IPS-18c (cell line): ENCODE data around the gene ARMC3.
"Not testable (repeated sequence)": the region's sequence is repeated elsewhere in the genome, so short reads cannot be mapped to it uniquely, and the experiment has no call there.

Experiments used
- H3K4me3 ChIP-seq: 2 replicates; pipeline ENCODE4 v1.7.0; 2013; ENCODE audit warnings: low read depth, mild to moderate bottlenecking, low read length, moderate library complexity; ENCODE audit not compliant: insufficient read depth
- H3K9me3 ChIP-seq: one replicate; pipeline ENCODE4 v1.6.1; 2013; ENCODE audit warnings: mild to moderate bottlenecking, low read length, moderate library complexity; ENCODE audit not compliant: control insufficient read depth, insufficient read depth

The ARMC3 gene

GRCh38 chr10:22912763-22913384, 15.0 kb upstream of the ARMC3 start:
- peaks cover 9% of the 10 kb centered on the region for H3K9me3 ChIP-seq
- no peak overlapping the region for H3K4me3 ChIP-seq

- H3K9me3 ChIP-seq, result peaks cover 6% of the 10 kb centered on the region
- no peak overlapping the region for H3K4me3 ChIP-seq
Measured at GRCh38 chr10:22913474-22914092, 14.3 kb upstream of the ARMC3 start.

DNA sequence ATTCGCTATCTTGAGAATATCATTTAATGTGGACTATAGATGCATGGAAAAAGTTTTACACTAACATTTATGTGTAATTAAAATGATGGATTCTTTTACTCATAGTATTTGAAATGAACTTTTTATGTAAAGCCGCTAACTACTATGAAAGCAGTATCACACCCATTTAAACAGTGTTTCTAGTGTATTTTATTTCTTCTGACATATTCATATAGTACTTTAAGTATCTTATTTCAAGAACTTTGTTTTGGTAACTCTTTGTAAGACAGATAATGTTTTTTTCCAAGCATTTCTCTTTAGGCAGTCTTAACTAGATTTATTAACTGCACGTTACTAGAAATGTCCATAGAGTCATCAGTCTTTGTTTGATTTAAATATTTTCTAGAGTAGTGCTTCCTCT, 12.5 kb upstream of the ARMC3 start:
- H3K4me3 ChIP-seq, result no peak overlapping the region
- H3K9me3 ChIP-seq, result peaks cover 2% of the 10 kb centered on the region

DNA sequence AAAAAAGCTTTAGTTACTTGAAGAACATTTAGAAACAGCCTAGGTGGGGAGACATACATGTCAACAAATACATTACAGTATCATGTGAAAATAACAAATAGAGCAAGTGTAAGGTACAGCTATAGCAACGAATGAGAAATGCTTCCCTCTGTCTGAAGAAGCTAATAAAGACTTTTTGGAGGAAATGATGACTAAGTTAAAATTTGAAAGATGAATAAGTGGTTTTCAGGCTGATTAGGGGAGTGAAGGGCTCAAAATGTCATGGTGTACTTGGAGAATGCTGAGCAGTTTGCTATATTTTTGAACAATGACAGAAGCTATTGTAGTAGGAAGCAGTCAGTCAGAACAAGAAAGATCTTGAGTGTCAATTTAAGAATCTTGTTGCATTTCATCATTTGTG, 2.8 kb upstream of the ARMC3 start:
- Histone ChIP-seq H3K9me3 (no peaks in the 10 kb centered on the region), H3K4me3 (no peak overlapping the region)

- H3K4me3 ChIP-seq, result peak overlapping the region; percentile 43; the same call in 1 of the 2 replicates
Measured at GRCh38 chr10:22927166-22927565, 687 bp upstream of the ARMC3 start.

GRCh38 chr10:22929053-22929452, 1.2 kb downstream of the ARMC3 start:
- not testable (repeated sequence) for H3K9me3 ChIP-seq, H3K4me3 ChIP-seq

More at GRCh38 chr10:22927166-22927565, 687 bp upstream of the ARMC3 start:
- H3K9me3 ChIP-seq, result no peaks in the 10 kb centered on the region

DNA sequence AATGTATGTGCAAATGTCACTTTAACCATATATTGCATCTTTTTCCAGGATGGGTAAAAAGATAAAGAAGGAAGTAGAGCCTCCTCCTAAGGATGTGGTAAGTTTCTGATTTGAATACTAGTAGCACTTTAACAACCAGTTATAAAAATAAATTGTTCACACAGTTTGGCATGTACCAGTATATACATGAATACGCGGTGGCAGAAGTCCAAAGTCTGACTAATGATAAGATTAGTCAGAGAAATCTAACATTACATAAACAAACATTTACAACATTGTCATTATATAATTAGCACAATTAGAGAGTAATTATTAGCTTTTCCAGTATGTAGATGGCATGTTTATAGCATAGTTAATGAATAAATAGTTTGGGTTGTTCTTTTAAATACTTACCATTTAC, 4.1 kb downstream of the ARMC3 start:
- no peaks in the 10 kb centered on the region for H3K9me3 ChIP-seq
- H3K4me3 ChIP-seq, result no peak overlapping the region

DNA sequence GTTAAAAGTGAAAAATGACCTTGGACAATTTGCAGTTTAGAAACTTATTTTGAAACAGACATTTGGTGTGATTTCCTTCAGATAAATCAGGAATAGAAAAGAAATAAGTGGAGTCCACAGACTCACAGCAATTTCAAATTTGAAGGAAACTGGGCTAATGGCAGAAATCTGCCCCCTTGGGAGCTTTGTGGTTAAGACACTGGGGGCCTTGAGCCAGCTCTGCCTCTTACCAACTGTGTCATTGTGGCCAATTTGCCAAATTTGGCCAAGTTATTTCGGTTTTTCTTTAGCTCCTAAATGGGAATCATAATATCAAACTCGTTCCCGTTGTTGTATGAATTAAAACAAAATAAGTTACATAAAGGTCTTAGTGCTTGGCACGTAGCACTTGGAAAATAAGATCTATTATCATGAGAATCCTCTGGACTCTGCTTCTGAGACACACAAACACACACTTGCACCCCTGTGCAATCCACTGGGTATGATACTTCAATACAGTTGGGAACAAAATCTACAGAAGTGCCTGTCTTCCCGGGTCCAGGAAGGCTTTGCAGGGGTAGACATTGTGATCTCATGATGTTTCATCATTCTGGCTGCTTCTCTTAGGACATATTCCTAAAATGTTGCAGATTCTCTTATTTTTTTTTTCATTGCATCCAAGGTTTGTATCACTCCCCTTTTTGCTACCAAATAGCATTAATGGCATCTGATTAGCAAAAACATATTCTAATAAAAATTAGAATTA, 4.9 kb downstream of the ARMC3 start:
- Histone ChIP-seq H3K9me3 (no peaks in the 10 kb centered on the region), H3K4me3 (no peak overlapping the region)

- H3K4me3 ChIP-seq, result no peak overlapping the region
- H3K9me3 ChIP-seq, result no peaks in the 10 kb centered on the region
Measured at GRCh38 chr10:22934726-22935125, 6.9 kb downstream of the ARMC3 start.

- no peaks in the 10 kb centered on the region for H3K9me3 ChIP-seq
- no peak overlapping the region for H3K4me3 ChIP-seq
Measured at GRCh38 chr10:22942437-22942836, 14.6 kb downstream of the ARMC3 start.

DNA sequence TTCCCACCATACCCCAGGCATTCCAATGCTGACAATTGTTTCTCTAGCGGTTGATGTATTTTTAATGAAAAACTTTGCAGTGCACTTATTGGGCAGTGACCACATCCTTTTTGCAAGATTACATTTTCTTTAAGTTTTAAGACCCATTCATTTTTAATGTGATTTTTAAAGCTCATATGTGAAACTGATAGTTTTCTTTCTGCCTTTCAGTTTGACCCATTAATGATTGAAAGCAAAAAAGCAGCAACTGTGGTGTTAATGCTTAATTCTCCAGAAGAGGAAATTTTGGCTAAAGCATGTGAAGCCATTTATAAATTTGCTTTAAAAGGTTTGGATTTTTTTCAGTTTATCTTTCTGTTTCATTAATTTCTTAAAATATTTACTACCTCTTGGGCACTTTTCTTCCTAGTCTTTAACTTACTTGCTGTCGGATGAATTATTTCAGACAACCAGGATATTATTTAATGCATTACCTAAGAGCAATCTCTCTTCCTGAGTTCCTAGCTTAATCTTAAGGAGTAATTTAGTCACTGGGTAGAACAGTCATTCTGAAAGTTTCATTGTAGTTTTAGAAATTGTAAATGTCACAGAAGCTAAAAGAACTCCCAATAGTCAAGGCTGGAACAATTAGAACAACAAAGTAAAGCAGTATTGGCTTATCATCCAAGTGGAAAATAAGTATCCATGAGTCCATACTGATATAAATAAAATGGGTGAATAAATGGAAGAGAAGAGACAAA, 18.3 kb downstream of the ARMC3 start:
- Histone ChIP-seq H3K4me3 (no peak overlapping the region), H3K9me3 (no peaks in the 10 kb centered on the region)

- H3K9me3 ChIP-seq, result no peaks in the 10 kb centered on the region
- H3K4me3 ChIP-seq, result no peak overlapping the region
Measured at GRCh38 chr10:22954970-22955369, 27.1 kb downstream of the ARMC3 start.

GRCh38 chr10:22958338-22958737, 30.5 kb downstream of the ARMC3 start:
- H3K4me3 ChIP-seq, result no peak overlapping the region

DNA sequence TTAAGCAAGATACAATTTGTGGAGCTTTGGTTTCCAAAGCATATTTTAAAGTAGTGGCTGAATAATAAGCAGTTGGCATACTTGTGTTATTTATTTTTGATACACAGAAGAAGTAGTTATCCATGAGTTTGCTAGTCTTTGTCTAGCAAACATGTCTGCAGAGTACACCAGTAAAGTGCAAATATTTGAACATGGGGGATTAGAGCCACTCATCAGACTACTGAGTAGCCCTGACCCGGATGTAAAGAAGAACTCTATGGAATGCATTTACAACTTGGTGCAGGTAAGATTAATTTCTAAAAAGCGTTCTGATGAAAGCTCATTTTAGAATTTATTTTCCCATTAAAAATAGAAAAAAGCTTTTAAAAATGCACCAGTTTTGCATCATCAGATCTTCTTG, 31.4 kb downstream of the ARMC3 start:
- H3K9me3 ChIP-seq, result peaks cover 2% of the 10 kb centered on the region
- H3K4me3 ChIP-seq, result no peak overlapping the region

More at GRCh38 chr10:22958338-22958737, 30.5 kb downstream of the ARMC3 start:
- H3K9me3 ChIP-seq, result peaks cover 2% of the 10 kb centered on the region

DNA sequence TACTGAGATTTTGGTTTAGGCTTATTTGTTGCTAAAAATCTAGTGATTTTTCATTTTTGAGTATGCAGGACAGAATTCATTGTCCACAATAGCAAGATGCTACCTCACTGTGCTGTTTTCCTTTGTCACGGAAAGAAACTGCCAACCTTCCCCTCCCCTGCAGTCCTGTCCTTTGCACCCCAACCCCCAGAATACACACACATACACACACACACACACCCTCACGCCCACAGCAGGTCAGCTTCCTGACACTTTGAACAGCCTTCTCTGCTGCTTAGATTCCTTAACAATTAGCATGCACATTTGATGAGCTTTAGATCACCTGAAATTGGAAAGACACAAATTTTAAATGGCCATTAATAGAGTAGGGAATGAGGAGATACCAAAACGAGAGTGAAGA, 32.1 kb downstream of the ARMC3 start:
- peaks cover 2% of the 10 kb centered on the region for H3K9me3 ChIP-seq

DNA sequence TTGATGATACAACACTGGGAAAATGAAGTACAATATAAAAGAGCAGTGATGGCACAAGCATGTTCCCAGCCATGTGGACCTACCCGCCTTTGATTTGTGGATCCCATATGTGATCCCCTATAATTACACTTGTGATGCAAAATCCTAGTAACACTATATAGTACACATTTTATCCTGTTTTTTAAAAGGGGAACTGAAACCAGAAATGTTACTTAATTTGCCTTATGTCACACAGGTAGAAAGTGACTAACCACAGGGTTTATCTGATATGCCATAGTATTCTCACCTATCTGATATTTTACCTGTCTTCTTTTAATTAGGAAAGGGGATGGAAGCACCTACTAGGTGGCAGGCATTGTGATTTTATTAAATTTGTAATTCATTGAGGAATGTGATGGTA, 35.0 kb downstream of the ARMC3 start:
- no peak overlapping the region for H3K4me3 ChIP-seq

More for the DNA sequence above, 32.1 kb downstream of the ARMC3 start:
- H3K4me3 ChIP-seq, result no peak overlapping the region

GRCh38 chr10:22969704-22970103, 41.9 kb downstream of the ARMC3 start:
- H3K4me3 ChIP-seq, result no peak overlapping the region
- H3K9me3 ChIP-seq, result no peaks in the 10 kb centered on the region

More for the DNA sequence above, 35.0 kb downstream of the ARMC3 start:
- H3K9me3 ChIP-seq, result peaks cover 2% of the 10 kb centered on the region
